ENCODE measurements around the gene FASN.

FASN gene

DNA sequence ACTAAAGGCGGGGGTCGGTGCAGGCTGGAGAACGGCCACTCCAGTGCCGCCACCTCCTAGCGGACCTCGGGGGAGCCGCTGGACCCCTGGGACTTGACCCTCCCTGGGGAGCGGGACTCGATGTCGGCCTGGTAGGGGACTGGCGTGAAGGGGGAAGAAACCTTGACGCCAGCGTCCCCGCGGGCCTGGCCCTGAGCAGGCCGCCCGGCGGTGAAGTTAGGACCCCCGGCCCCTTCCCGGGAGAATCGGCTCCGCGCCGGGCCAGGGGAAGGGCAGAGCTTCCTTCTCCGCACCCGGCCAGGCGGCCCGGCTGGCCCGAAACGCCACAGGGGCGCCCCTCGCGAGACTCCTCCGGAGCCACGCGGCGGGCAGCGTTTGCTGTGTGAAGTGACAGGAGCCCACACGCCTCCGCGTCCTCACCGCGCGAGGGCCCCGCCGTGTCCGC is 32.8 kb downstream of the FASN start:
- Histone ChIP-seq H3K9ac (ENCODE audit: low read depth, low read length, poor library complexity, severe bottlenecking) (peak overlapping the region; percentile 93), H4K20me1 (ENCODE audit: insufficient read depth, low read length, poor library complexity, severe bottlenecking) (peaks cover 4% of the 10 kb centered on the region), H3K9me2 (replicated peaks; ENCODE audit: low read depth, low read length) (no peaks in the 10 kb centered on the region), H3K4me3 (ENCODE audit: low read length, poor library complexity, severe bottlenecking) (peak overlapping the region; percentile 98), H3K4me1 (ENCODE audit: insufficient read depth, low read length, poor library complexity, severe bottlenecking) (peaks cover 14% of the 10 kb centered on the region), H2AFZ (ENCODE audit: low read length) (no peak overlapping the region), H3F3A (ENCODE audit: low read depth) (no peaks in the 10 kb centered on the region), H3K9me3 (ENCODE audit: insufficient read depth, low read depth, low read length) (no peaks in the 10 kb centered on the region), H3K4me2 (ENCODE audit: low read depth, low read length, poor library complexity, severe bottlenecking) (peak overlapping the region; percentile 95), H3K36me3 (ENCODE audit: insufficient read depth, low read length) (no peaks in the 10 kb centered on the region; the same call in 1 of the 2 replicates), H3K27me3 (ENCODE audit: insufficient read depth, low read length, poor library complexity, severe bottlenecking) (no peaks in the 10 kb centered on the region), H3K79me2 (ENCODE audit: insufficient read depth, low read length) (peaks cover 21% of the 10 kb centered on the region)
- no peak for TF ChIP-seq EZH2phosphoT487 (IDR thresholded peaks at IDR 0.05; ENCODE audit: borderline replicate concordance)
- TF ChIP-seq, protein P1, sequence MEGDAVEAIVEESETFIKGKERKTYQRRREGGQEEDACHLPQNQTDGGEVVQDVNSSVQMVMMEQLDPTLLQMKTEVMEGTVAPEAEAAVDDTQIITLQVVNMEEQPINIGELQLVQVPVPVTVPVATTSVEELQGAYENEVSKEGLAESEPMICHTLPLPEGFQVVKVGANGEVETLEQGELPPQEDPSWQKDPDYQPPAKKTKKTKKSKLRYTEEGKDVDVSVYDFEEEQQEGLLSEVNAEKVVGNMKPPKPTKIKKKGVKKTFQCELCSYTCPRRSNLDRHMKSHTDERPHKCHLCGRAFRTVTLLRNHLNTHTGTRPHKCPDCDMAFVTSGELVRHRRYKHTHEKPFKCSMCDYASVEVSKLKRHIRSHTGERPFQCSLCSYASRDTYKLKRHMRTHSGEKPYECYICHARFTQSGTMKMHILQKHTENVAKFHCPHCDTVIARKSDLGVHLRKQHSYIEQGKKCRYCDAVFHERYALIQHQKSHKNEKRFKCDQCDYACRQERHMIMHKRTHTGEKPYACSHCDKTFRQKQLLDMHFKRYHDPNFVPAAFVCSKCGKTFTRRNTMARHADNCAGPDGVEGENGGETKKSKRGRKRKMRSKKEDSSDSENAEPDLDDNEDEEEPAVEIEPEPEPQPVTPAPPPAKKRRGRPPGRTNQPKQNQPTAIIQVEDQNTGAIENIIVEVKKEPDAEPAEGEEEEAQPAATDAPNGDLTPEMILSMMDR (conservative IDR thresholded peaks at IDR 0.05; ENCODE audit: low read length) = no peak

DNA sequence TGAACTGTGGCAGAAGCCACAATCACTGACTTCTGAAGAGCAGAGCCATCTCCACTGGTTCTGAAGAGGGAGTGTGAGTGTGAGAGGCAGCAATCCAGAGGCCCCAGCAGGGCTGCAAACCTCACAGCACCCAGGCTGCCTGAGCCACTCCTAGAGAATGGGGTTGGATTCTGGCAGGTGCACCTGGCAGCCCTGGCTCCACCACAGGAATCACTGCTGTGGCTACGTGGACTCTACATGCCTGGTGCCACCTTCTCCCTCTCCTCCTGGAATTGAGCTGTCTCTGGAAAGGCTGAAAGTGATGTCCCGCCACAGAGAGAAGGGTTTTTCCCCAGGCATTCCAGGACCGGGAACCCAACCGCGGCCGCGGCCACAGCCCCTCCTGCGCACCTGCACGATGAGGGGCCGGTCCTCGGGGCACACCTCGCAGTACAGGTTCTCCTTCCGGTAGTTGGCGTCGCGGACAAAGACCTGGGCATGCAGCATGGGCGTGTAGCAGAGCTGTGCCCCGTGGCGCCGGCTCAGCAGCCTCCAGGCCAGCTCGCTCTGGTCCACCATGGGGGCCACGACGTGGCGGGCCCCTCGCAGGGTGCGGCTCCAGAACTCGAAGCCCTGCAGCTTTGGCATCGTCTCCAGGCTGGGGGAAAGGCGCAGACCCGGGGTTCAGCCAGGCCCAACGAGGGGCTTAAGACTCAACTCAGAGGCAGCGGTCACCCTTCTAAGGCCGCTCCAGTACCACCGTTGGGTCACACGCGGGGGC is 33.4 kb downstream of the FASN start:
- Histone ChIP-seq H2AFZ (ENCODE audit: low read length) (no peak overlapping the region), H4K20me1 (ENCODE audit: insufficient read depth, low read length, poor library complexity, severe bottlenecking) (peaks cover 4% of the 10 kb centered on the region), H3K4me2 (ENCODE audit: low read depth, low read length, poor library complexity, severe bottlenecking) (peak overlapping the region; percentile 95), H3F3A (ENCODE audit: low read depth) (no peaks in the 10 kb centered on the region), H3K9me3 (ENCODE audit: insufficient read depth, low read depth, low read length) (no peaks in the 10 kb centered on the region), H3K79me2 (ENCODE audit: insufficient read depth, low read length) (peaks cover 21% of the 10 kb centered on the region), H3K36me3 (ENCODE audit: insufficient read depth, low read length) (peaks cover 4% of the 10 kb centered on the region; the same call in 1 of the 2 replicates), H3K9ac (ENCODE audit: low read depth, low read length, poor library complexity, severe bottlenecking) (peak overlapping the region; percentile 93), H3K9me2 (replicated peaks; ENCODE audit: low read depth, low read length) (no peaks in the 10 kb centered on the region), H3K27me3 (ENCODE audit: insufficient read depth, low read length, poor library complexity, severe bottlenecking) (no peaks in the 10 kb centered on the region), H3K4me3 (ENCODE audit: low read length, poor library complexity, severe bottlenecking) (peak overlapping the region; percentile 98), H3K4me1 (ENCODE audit: insufficient read depth, low read length, poor library complexity, severe bottlenecking) (peaks cover 14% of the 10 kb centered on the region)
- TF ChIP-seq, protein P1 (conservative IDR thresholded peaks at IDR 0.05; ENCODE audit: low read length) = no peak
- TF ChIP-seq EZH2phosphoT487 (IDR thresholded peaks at IDR 0.05; ENCODE audit: borderline replicate concordance) = no peak

DNA sequence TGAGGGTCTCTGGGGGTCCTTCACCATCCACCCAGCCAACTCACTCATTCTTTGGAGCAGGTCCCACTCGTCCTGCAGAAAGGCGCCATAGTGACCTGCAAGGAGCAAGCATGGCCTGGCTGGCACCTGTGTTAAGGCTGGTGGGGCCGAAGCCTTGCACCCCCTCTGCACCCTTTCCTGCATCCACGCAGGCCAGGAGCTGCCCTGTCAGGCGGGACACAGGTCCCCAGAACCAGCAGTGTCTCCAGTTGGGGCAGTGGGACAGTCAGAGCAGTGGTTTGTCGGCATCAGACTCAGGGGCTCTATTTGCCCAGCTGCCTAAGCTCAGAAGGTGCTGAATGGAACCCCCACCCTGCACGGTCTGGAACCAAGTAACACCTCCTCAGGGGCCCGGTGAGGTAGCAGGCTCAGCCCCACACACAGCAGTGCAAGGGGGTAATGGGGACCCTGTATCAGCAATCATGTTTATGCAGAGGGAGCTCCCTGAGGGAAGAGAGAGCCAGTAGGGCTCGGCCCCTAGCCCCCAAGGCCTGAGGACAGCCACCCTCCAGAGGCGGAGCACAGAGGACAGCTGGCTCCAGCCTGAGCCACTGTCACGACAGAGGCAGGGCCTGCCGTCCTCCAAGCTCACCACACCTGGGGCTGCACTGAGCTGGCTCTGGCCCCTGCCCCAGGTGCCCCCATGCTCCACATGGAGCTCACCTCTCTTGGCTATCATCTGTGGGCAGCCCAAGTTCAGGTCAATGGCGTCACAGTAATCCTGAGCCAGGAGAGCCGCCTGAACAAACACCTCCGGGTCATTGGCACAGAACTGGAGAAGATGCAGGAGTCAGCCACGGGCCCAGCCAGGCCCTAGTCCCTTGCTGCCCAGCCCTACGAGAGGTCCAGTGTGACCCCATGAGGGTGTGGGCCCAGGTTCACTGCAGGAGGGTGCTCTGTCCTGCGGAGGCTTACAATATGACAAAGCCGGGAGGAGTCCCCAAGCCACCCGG is 34.3 kb downstream of the FASN start:
- Histone ChIP-seq H3K79me2 (ENCODE audit: insufficient read depth, low read length) (peaks cover 21% of the 10 kb centered on the region), H2AFZ (ENCODE audit: low read length) (no peak overlapping the region), H3K9me3 (ENCODE audit: insufficient read depth, low read depth, low read length) (no peaks in the 10 kb centered on the region), H3K4me2 (ENCODE audit: low read depth, low read length, poor library complexity, severe bottlenecking) (peak overlapping the region; percentile 95), H4K20me1 (ENCODE audit: insufficient read depth, low read length, poor library complexity, severe bottlenecking) (peaks cover 4% of the 10 kb centered on the region), H3K4me1 (ENCODE audit: insufficient read depth, low read length, poor library complexity, severe bottlenecking) (peaks cover 14% of the 10 kb centered on the region), H3K27me3 (ENCODE audit: insufficient read depth, low read length, poor library complexity, severe bottlenecking) (no peaks in the 10 kb centered on the region), H3K4me3 (ENCODE audit: low read length, poor library complexity, severe bottlenecking) (peak overlapping the region; percentile 98), H3K36me3 (ENCODE audit: insufficient read depth, low read length) (peaks cover 11% of the 10 kb centered on the region; the same call in 1 of the 2 replicates), H3K9me2 (replicated peaks; ENCODE audit: low read depth, low read length) (no peaks in the 10 kb centered on the region), H3F3A (ENCODE audit: low read depth) (no peaks in the 10 kb centered on the region), H3K9ac (ENCODE audit: low read depth, low read length, poor library complexity, severe bottlenecking) (peak overlapping the region; percentile 93)
- TF ChIP-seq, protein P1 (conservative IDR thresholded peaks at IDR 0.05; ENCODE audit: low read length) = no peak
- no peak for TF ChIP-seq EZH2phosphoT487 (IDR thresholded peaks at IDR 0.05; ENCODE audit: borderline replicate concordance)
